Activated naive CD4-positive, alpha-beta T cell treated with anti-CD3 and anti-CD28 coated beads for 36 hours (primary cell): Measurements from ENCODE around the gene AP5S1. TPM values are rescaled to one million over a fixed set of nuclear protein-coding genes. Genes with fewer than 3 reads are reported as not detected.

Source experiments
- CTCF ChIA-PET: fragments of 350-600 bp; sonication (Branson Sonifier 250); formaldehyde crosslinking; loops from one replicate; lab custom pipeline; 2021; ENCODE audit warnings: antibody characterized with exemption; lab: Charles Lee
- DNase-seq: peaks from one replicate; pipeline ENCODE4 v3.0.0-alpha.2; 2020
- H3K27ac Mint-ChIP-seq: one replicate; pipeline ENCODE4 v1.8.0; 2021; ENCODE audit warnings: mild to moderate bottlenecking, mixed read lengths
- H3K27me3 Mint-ChIP-seq: one replicate; pipeline ENCODE4 v1.8.0; 2021; ENCODE audit warnings: low read depth, mixed read lengths
- H3K36me3 Mint-ChIP-seq: one replicate; pipeline ENCODE4 v1.8.0; 2021; ENCODE audit warnings: low read depth, mixed read lengths
- H3K4me1 Mint-ChIP-seq: one replicate; pipeline ENCODE4 v1.8.0; 2021; ENCODE audit warnings: low read depth, mixed read lengths
- H3K4me3 Mint-ChIP-seq: one replicate; pipeline ENCODE4 v1.8.0; 2021; ENCODE audit warnings: mild to moderate bottlenecking, moderate library complexity, mixed read lengths
- H3K9me3 Mint-ChIP-seq: one replicate; pipeline ENCODE4 v1.8.0; 2021; ENCODE audit warnings: mixed read lengths
- intact Hi-C: fragments of 100-400 bp; cut with micrococcal nuclease; formaldehyde crosslinking; loops from one replicate; pipeline ENCODE4 v1.15.1; 2023
- total RNA-seq, 2 experiments: library from RNA; stranded (reverse); gene quantifications; one replicate each; pipeline ENCODE4 v1.2.3, GENCODE V29; 2021

Gene AP5S1
- total RNA-seq, 2 experiments from 2014 or later, result 8.0 to 8.2 TPM

GRCh38 chr20:3802524-3803239 is 17.7 kb upstream of the AP5S1 start:
- no peak overlapping the region for H3K4me3 Mint-ChIP-seq

GRCh38 chr20:3803289-3803688 is 17.1 kb upstream of the AP5S1 start:
- Mint-ChIP-seq H3K9me3 (no peaks in the 10 kb centered on the region), H3K4me3 (no peak overlapping the region), H3K36me3 (peaks cover 58% of the 10 kb centered on the region), H3K27me3 (no peaks in the 10 kb centered on the region), H3K27ac (no peak overlapping the region), H3K4me1 (peaks cover 53% of the 10 kb centered on the region)
- intact Hi-C loops, result no loop called here
- DNase-seq, result no peak
- CTCF ChIA-PET, result no interaction called here

More at GRCh38 chr20:3802524-3803239, 17.7 kb upstream of the AP5S1 start:
- no peak for DNase-seq
- CTCF ChIA-PET, result no interaction called here
- Mint-ChIP-seq H3K27ac (peak overlapping the region; percentile 10), H3K36me3 (peaks cover 63% of the 10 kb centered on the region), H3K4me1 (peaks cover 56% of the 10 kb centered on the region), H3K27me3 (no peaks in the 10 kb centered on the region), H3K9me3 (no peaks in the 10 kb centered on the region)
- intact Hi-C loops, result no loop called here

- intact Hi-C loops, result no loop called here
- H3K27me3 Mint-ChIP-seq, result no peaks in the 10 kb centered on the region
- peaks cover 52% of the 10 kb centered on the region for H3K36me3 Mint-ChIP-seq
- peaks cover 48% of the 10 kb centered on the region for H3K4me1 Mint-ChIP-seq
- H3K9me3 Mint-ChIP-seq, result no peaks in the 10 kb centered on the region
- DNase-seq, result no peak
- CTCF ChIA-PET, result no interaction called here
- no peak overlapping the region for H3K4me3 Mint-ChIP-seq
- H3K27ac Mint-ChIP-seq, result peak overlapping the region; percentile 73
Measured at GRCh38 chr20:3803854-3804253, 16.5 kb upstream of the AP5S1 start.

GRCh38 chr20:3804254-3804751 is 16.0 kb upstream of the AP5S1 start:
- Mint-ChIP-seq H3K27me3 (no peaks in the 10 kb centered on the region), H3K4me1 (peaks cover 44% of the 10 kb centered on the region), H3K4me3 (no peak overlapping the region), H3K36me3 (peaks cover 49% of the 10 kb centered on the region), H3K9me3 (no peaks in the 10 kb centered on the region), H3K27ac (peak overlapping the region; percentile 73)
- intact Hi-C loops, result no loop called here
- CTCF ChIA-PET, result interaction anchor here (0.6 kb wide), 1 partner anchor 16 kb away, joined by 3 read pairs; no protein-coding TSS in a partner anchor
- DNase-seq, result no peak

- no peak for DNase-seq
- CTCF ChIA-PET, result interaction anchor here (0.6 kb wide), 1 partner anchor 17 kb away, joined by 3 read pairs; no protein-coding TSS in a partner anchor
- intact Hi-C loops, result no loop called here
- peaks cover 49% of the 10 kb centered on the region for H3K36me3 Mint-ChIP-seq
- peaks cover 39% of the 10 kb centered on the region for H3K4me1 Mint-ChIP-seq
- H3K9me3 Mint-ChIP-seq, result no peaks in the 10 kb centered on the region
- no peak overlapping the region for H3K4me3 Mint-ChIP-seq
- no peaks in the 10 kb centered on the region for H3K27me3 Mint-ChIP-seq
- no peak overlapping the region for H3K27ac Mint-ChIP-seq
Measured at GRCh38 chr20:3804781-3805180, 15.6 kb upstream of the AP5S1 start.

- H3K36me3 Mint-ChIP-seq, result peaks cover 22% of the 10 kb centered on the region
- DNase-seq, result no peak
- CTCF ChIA-PET, result interaction anchor here (1.1 kb wide), 1 partner anchor 9 kb away, joined by 3 read pairs; no protein-coding TSS in a partner anchor
- no peak overlapping the region for H3K27ac Mint-ChIP-seq
- H3K27me3 Mint-ChIP-seq, result no peaks in the 10 kb centered on the region
- intact Hi-C loops, result no loop called here
- H3K4me1 Mint-ChIP-seq, result peaks cover 53% of the 10 kb centered on the region
- H3K9me3 Mint-ChIP-seq, result no peaks in the 10 kb centered on the region
- no peak overlapping the region for H3K4me3 Mint-ChIP-seq
Measured at GRCh38 chr20:3808544-3808943, 11.8 kb upstream of the AP5S1 start.

GRCh38 chr20:3811467-3812258 is 8.7 kb upstream of the AP5S1 start:
- Mint-ChIP-seq H3K4me1 (peaks cover 70% of the 10 kb centered on the region), H3K9me3 (no peaks in the 10 kb centered on the region), H3K27ac (peak overlapping the region; percentile 97), H3K27me3 (no peaks in the 10 kb centered on the region), H3K4me3 (peak overlapping the region; percentile 86), H3K36me3 (peaks cover 5% of the 10 kb centered on the region)
- intact Hi-C loops, result loop anchor here (1.0 to 2.0 kb wide), 5 partner anchors 9 to 939 kb away; partner anchors contain the start of genes ADISSP, AP5S1, CDC25B and PANK2
- CTCF ChIA-PET, result interaction anchor here (0.6 to 3.0 kb wide), 6 partner anchors 9 to 44 kb away, joined by 3 to 26 read pairs (median 6); partner anchors contain the start of genes ADISSP, AP5S1 and CENPB
- peak; percentile 97 for DNase-seq

- intact Hi-C loops, result loop anchor here (2.0 kb wide), 1 partner anchor 939 kb away; the partner anchor contains the start of gene PTPRA
- H3K4me1 Mint-ChIP-seq, result peaks cover 64% of the 10 kb centered on the region
- no peak for DNase-seq
- peak overlapping the region; percentile 86 for H3K4me3 Mint-ChIP-seq
- H3K27me3 Mint-ChIP-seq, result no peaks in the 10 kb centered on the region
- CTCF ChIA-PET, result interaction anchor here (0.6 to 3.0 kb wide), 6 partner anchors 8 to 371 kb away, joined by 3 to 26 read pairs (median 4); partner anchors contain the start of genes ADISSP, AP5S1 and CENPB
- H3K36me3 Mint-ChIP-seq, result no peaks in the 10 kb centered on the region
- H3K9me3 Mint-ChIP-seq, result no peaks in the 10 kb centered on the region
- H3K27ac Mint-ChIP-seq, result peak overlapping the region; percentile 97
Measured at GRCh38 chr20:3812259-3812681, 8.1 kb upstream of the AP5S1 start.

- H3K27me3 Mint-ChIP-seq, result no peaks in the 10 kb centered on the region
- H3K27ac Mint-ChIP-seq, result peak overlapping the region; percentile 58
- CTCF ChIA-PET, result interaction anchor here (0.6 to 3.0 kb wide), 8 partner anchors 12 to 272 kb away, joined by 3 to 26 read pairs (median 4); partner anchors contain the start of genes ADISSP and CENPB
- H3K36me3 Mint-ChIP-seq, result no peaks in the 10 kb centered on the region
- no peaks in the 10 kb centered on the region for H3K9me3 Mint-ChIP-seq
- no peak overlapping the region for H3K4me3 Mint-ChIP-seq
- intact Hi-C loops, result loop anchor here (2.0 kb wide), 1 partner anchor 940 kb away; the partner anchor contains the start of gene PTPRA
- peaks cover 58% of the 10 kb centered on the region for H3K4me1 Mint-ChIP-seq
- DNase-seq, result no peak
Measured at GRCh38 chr20:3812975-3813847, 7.1 kb upstream of the AP5S1 start.

GRCh38 chr20:3813848-3814581 is 6.3 kb upstream of the AP5S1 start:
- Mint-ChIP-seq H3K27me3 (no peaks in the 10 kb centered on the region), H3K9me3 (no peaks in the 10 kb centered on the region), H3K27ac (peak overlapping the region; percentile 53), H3K36me3 (no peaks in the 10 kb centered on the region), H3K4me3 (no peak overlapping the region), H3K4me1 (peaks cover 59% of the 10 kb centered on the region)
- CTCF ChIA-PET, result interaction anchor here (0.6 to 3.0 kb wide), 8 partner anchors 13 to 271 kb away, joined by 3 to 26 read pairs (median 4); partner anchors contain the start of genes ADISSP and CENPB
- peak; percentile 54 for DNase-seq
- intact Hi-C loops, result loop anchor here (2.0 kb wide), 1 partner anchor 941 kb away; the partner anchor contains the start of gene PTPRA
